Liver (tissue), 3 donors: ENCODE measurements around the gene ADAMTS6.

ENCODE experiments used
- CTCF ChIP-seq: fragments of 150-350 bp; IDR thresholded peaks from 2 replicates; pipeline ENCODE4 v1.5.1; 2017; ENCODE audit warnings: improper control_type of control experiment, low read depth, low read length; ENCODE audit not compliant: missing input control
- EGR1 ChIP-seq, 2 donors: IDR thresholded peaks; 2 replicates each; pipeline ENCODE4 v1.6.1; 2016 to 2018; ENCODE audit warnings: antibody characterized with exemption in 2 of 2, low read depth in 2 of 2
- GABPA ChIP-seq, 2 donors: IDR thresholded peaks in 1 of 2; conservative IDR thresholded peaks in 1 of 2; 2 replicates each; pipeline ENCODE4 v1.6.1; 2016; ENCODE audit warnings: antibody characterized with exemption in 2 of 2, mild to moderate bottlenecking in 1 of 2, moderate library complexity in 1 of 2
- HNF4G ChIP-seq: IDR thresholded peaks from 2 replicates; pipeline ENCODE4 v1.6.1; 2016; ENCODE audit warnings: antibody characterized with exemption
- RAD21 ChIP-seq, 2 donors: IDR thresholded peaks; 2 replicates each; pipeline ENCODE4 v1.6.1; 2016; ENCODE audit warnings: antibody characterized with exemption in 2 of 2, mild to moderate bottlenecking in 2 of 2
- REST ChIP-seq: IDR thresholded peaks from 2 replicates; pipeline ENCODE4 v1.6.1; 2016; ENCODE audit warnings: antibody characterized with exemption, mild to moderate bottlenecking
- RXRA ChIP-seq, 2 donors: IDR thresholded peaks; 2 replicates each; pipeline ENCODE4 v1.6.1; 2017 to 2018; ENCODE audit warnings: antibody characterized with exemption in 2 of 2, mild to moderate bottlenecking in 1 of 2
- donor health status: healthy.
- donor health status: healthy.

GRCh38 chr5:65355301-65355700 is 126.4 kb downstream of the ADAMTS6 start:
- TF ChIP-seq HNF4G: no peak
- TF ChIP-seq CTCF: no peak
- no peak for TF ChIP-seq EGR1 (IDR thresholded peaks at IDR 0.05; ENCODE audit: low read depth in 2 of 2)
- no peak for TF ChIP-seq RXRA (IDR thresholded peaks at IDR 0.05)
- no peak for TF ChIP-seq GABPA (IDR thresholded peaks at IDR 0.05 in 1 of 2, conservative IDR thresholded peaks at IDR 0.05 in 1 of 2)
- TF ChIP-seq REST: no peak
- TF ChIP-seq RAD21 (IDR thresholded peaks at IDR 0.05): no peak
